H9 (cell line): ENCODE results near the gene MITF. TPM values are rescaled to one million over a fixed set of nuclear protein-coding genes. Genes with fewer than 3 reads are reported as not detected.

Source experiments
- DNase-seq: peaks from one replicate; pipeline ENCODE4 v3.0.0-alpha.2; 2017
- H2AFZ ChIP-seq: one replicate; pipeline ENCODE4 v1.6.1; 2013; ENCODE audit warnings: mild to moderate bottlenecking, low read length, control low read depth, moderate library complexity
- H2AK5ac ChIP-seq: 2 replicates; pipeline ENCODE4 v1.6.1; 2013; ENCODE audit warnings: low read length, control low read depth, mixed read lengths; ENCODE audit not compliant: insufficient read length
- H2BK120ac ChIP-seq: one replicate; pipeline ENCODE4 v1.6.1; 2013; ENCODE audit warnings: low read depth, mild to moderate bottlenecking, low read length, control low read depth, inconsistent platforms; ENCODE audit not compliant: poor library complexity, severe bottlenecking
- H2BK12ac ChIP-seq: 2 replicates; pipeline ENCODE4 v1.6.1; 2013; ENCODE audit warnings: low read length, control low read depth, mixed read lengths, low read depth; ENCODE audit not compliant: insufficient read length
- H2BK15ac ChIP-seq: 2 replicates; pipeline ENCODE4 v1.6.1; 2013; ENCODE audit warnings: low read depth, low read length, control low read depth
- H2BK20ac ChIP-seq: one replicate; pipeline ENCODE4 v1.6.1; 2013; ENCODE audit warnings: low read depth, mild to moderate bottlenecking, low read length, control low read depth, inconsistent platforms; ENCODE audit not compliant: poor library complexity, severe bottlenecking
- H2BK5ac ChIP-seq: 2 replicates; pipeline ENCODE4 v1.6.1; 2013; ENCODE audit warnings: low read length, control low read depth, mixed read lengths; ENCODE audit not compliant: insufficient read length
- H3K14ac ChIP-seq: 2 replicates; pipeline ENCODE4 v1.6.1; 2013; ENCODE audit warnings: low read length, control low read depth; ENCODE audit not compliant: insufficient read depth
- H3K18ac ChIP-seq: 2 replicates; pipeline ENCODE4 v1.6.1; 2013; ENCODE audit warnings: low read depth, mild to moderate bottlenecking, mixed read lengths, low read length, control low read depth; ENCODE audit not compliant: insufficient read length
- H3K23ac ChIP-seq: 2 replicates; pipeline ENCODE4 v1.6.1; 2013; ENCODE audit warnings: low read length, control low read depth, mixed read lengths, low read depth; ENCODE audit not compliant: insufficient read length
- H3K23me2 ChIP-seq: 2 replicates; pipeline ENCODE4 v1.6.1; 2013; ENCODE audit warnings: low read depth, mild to moderate bottlenecking, mixed read lengths, low read length, control low read depth; ENCODE audit not compliant: insufficient read length, poor library complexity, severe bottlenecking
- H3K27ac ChIP-seq: 2 replicates; pipeline ENCODE4 v1.5.1; 2013; ENCODE audit warnings: low read length, control low read depth, mixed read lengths, low read depth; ENCODE audit not compliant: insufficient read length
- H3K27me3 ChIP-seq: 2 replicates; pipeline ENCODE4 v1.6.1; 2013; ENCODE audit warnings: low read length, control low read depth, inconsistent platforms; ENCODE audit not compliant: insufficient read depth
- H3K4ac ChIP-seq: 2 replicates; pipeline ENCODE4 v1.6.1; 2013; ENCODE audit warnings: low read depth, mild to moderate bottlenecking, control low read depth, inconsistent platforms, low read length, moderate library complexity
- H3K4me1 ChIP-seq: 2 replicates; pipeline ENCODE4 v1.6.1; 2013; ENCODE audit warnings: low read length, control low read depth, inconsistent platforms; ENCODE audit not compliant: insufficient read depth
- H3K4me2 ChIP-seq: 2 replicates; pipeline ENCODE4 v1.6.1; 2013; ENCODE audit warnings: low read length, control low read depth, mixed read lengths; ENCODE audit not compliant: insufficient read length, insufficient read depth
- H3K56ac ChIP-seq: 2 replicates; pipeline ENCODE4 v1.6.1; 2013; ENCODE audit warnings: low read depth, mild to moderate bottlenecking, mixed read lengths, low read length, control low read depth; ENCODE audit not compliant: insufficient read length
- H3K79me1 ChIP-seq: 2 replicates; pipeline ENCODE4 v1.6.1; 2013; ENCODE audit warnings: low read depth, mild to moderate bottlenecking, moderate library complexity, low read length, control low read depth, inconsistent platforms; ENCODE audit not compliant: insufficient read depth, poor library complexity, severe bottlenecking
- H3K79me2 ChIP-seq: 2 replicates; pipeline ENCODE4 v1.6.1; 2013; ENCODE audit warnings: low read length, control low read depth, inconsistent platforms; ENCODE audit not compliant: insufficient read depth
- H3K9ac ChIP-seq: 2 replicates; pipeline ENCODE4 v1.6.1; 2013; ENCODE audit warnings: low read length, control low read depth, mixed read lengths; ENCODE audit not compliant: insufficient read length; ENCODE audit errors: extremely low read depth
- H3K9me3 ChIP-seq: one replicate; pipeline ENCODE4 v1.6.1; 2013; ENCODE audit warnings: low read depth, low read length, inconsistent platforms; ENCODE audit not compliant: control insufficient read depth
- H3T11ph ChIP-seq: one replicate; pipeline ENCODE4 v1.6.1; 2013; ENCODE audit warnings: mild to moderate bottlenecking, low read length, control low read depth, inconsistent platforms
- H4K20me1 ChIP-seq: one replicate; pipeline ENCODE4 v1.6.1; 2013; ENCODE audit not compliant: control insufficient read depth, insufficient read length, insufficient read depth
- H4K5ac ChIP-seq: 2 replicates; pipeline ENCODE4 v1.6.1; 2013; ENCODE audit warnings: low read depth, mild to moderate bottlenecking, mixed read lengths, low read length, control low read depth; ENCODE audit not compliant: insufficient read length
- H4K8ac ChIP-seq: replicated peaks from 2 replicates; pipeline ENCODE4 v1.6.1; 2013; ENCODE audit warnings: low read length, control low read depth, mixed read lengths, low read depth; ENCODE audit not compliant: insufficient read length
- H4K91ac ChIP-seq: 2 replicates; pipeline ENCODE4 v1.6.1; 2013; ENCODE audit warnings: low read depth, mild to moderate bottlenecking, moderate library complexity, mixed read lengths, low read length, control low read depth; ENCODE audit not compliant: insufficient read length
- H3K27ac Mint-ChIP-seq, 3 experiments: 2 replicates in 2 of 3; 3 replicates in 1 of 3; pipeline ENCODE4 v1.8.0; 2020 to 2021; ENCODE audit warnings: mixed read lengths in 3 of 3, mild to moderate bottlenecking in 1 of 3, moderate library complexity in 1 of 3
- H3K27me3 Mint-ChIP-seq: 2 replicates; pipeline ENCODE4 v1.8.0; 2021; ENCODE audit warnings: low read depth, mild to moderate bottlenecking, moderate library complexity, mixed read lengths
- H3K36me3 Mint-ChIP-seq, 3 experiments: 2 replicates in 2 of 3; 3 replicates in 1 of 3; pipeline ENCODE4 v1.8.0; 2020 to 2021; ENCODE audit warnings: low read depth in 3 of 3, mixed read lengths in 3 of 3; ENCODE audit not compliant: insufficient read depth in 1 of 3
- H3K4me1 Mint-ChIP-seq, 2 experiments: 2 replicates each; pipeline ENCODE4 v1.8.0; 2020; ENCODE audit warnings: mixed read lengths in 2 of 2
- H3K4me3 Mint-ChIP-seq, 2 experiments: 2 replicates in 1 of 2; 3 replicates in 1 of 2; pipeline ENCODE4 v1.8.0; 2020 to 2021; ENCODE audit warnings: mild to moderate bottlenecking in 2 of 2, mixed read lengths in 2 of 2, moderate library complexity in 1 of 2
- H3K9me3 Mint-ChIP-seq, 2 experiments: 2 replicates in 1 of 2; 3 replicates in 1 of 2; pipeline ENCODE4 v1.8.0; 2020; ENCODE audit warnings: mild to moderate bottlenecking in 2 of 2, mixed read lengths in 2 of 2, moderate library complexity in 1 of 2
- total RNA-seq: library from RNA; stranded (reverse); gene quantifications from 2 replicates; pipeline ENCODE4 v1.2.1, GENCODE V29; 2021
- TF ChIP-seq, protein P1 (sequence below): fragments of 200-600 bp; sonication (generic); conservative IDR thresholded peaks from 3 replicates; pipeline ENCODE4 v1.8.0; 2021; ENCODE audit warnings: antibody characterized with exemption, mild to moderate bottlenecking

Gene MITF
- total RNA-seq, 1 experiment from 2014 or later: 0.81 TPM

DNA sequence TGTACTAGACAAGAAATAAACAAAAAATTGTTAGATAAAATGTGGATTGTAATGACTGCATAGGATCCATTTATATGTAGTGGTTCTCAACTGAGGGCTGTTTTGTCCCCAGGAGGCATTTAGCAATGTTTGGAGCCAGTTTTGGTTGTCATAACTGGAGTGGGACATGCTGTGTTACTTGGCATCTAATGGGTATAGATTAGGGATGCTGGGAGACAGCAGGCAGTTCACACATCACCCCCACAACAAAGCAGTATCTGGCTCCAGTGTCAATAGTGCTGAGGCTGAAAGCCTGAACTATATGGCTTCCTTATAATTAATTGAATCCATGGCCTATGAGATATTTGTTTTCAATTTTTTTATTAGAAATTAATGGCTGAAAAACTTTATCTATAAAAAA, 188.3 kb downstream of the MITF start:
- DNase-seq: no peak
- H3K9ac ChIP-seq: no peak overlapping the region
- H3K4me1 ChIP-seq: no peaks in the 10 kb centered on the region
- no peak overlapping the region for H2BK5ac ChIP-seq
- no peaks in the 10 kb centered on the region for H3K9me3 ChIP-seq
- H3K4ac ChIP-seq: no peak overlapping the region
- no peak overlapping the region for H3K56ac ChIP-seq
- H3K23me2 ChIP-seq: no peaks in the 10 kb centered on the region
- no peak overlapping the region for H2BK120ac ChIP-seq
- H3T11ph ChIP-seq: no peak overlapping the region
- H4K8ac ChIP-seq: no peak overlapping the region
- H2BK12ac ChIP-seq: no peak overlapping the region
- Mint-ChIP-seq H3K36me3 (no peaks in the 10 kb centered on the region), H3K27ac (no peak overlapping the region), H3K9me3 (no peaks in the 10 kb centered on the region), H3K4me3 (no peak overlapping the region), H3K27me3 (peaks cover 4% of the 10 kb centered on the region; the same call in 1 of the 2 replicates), H3K4me1 (no peaks in the 10 kb centered on the region)
- no peak overlapping the region for H2BK15ac ChIP-seq
- H3K14ac ChIP-seq: no peak overlapping the region
- no peak overlapping the region for H4K5ac ChIP-seq
- no peak overlapping the region for H3K27ac ChIP-seq
- H3K23ac ChIP-seq: no peak overlapping the region
- no peak overlapping the region for H3K4me2 ChIP-seq
- no peak overlapping the region for H3K18ac ChIP-seq
- H2AFZ ChIP-seq: no peak overlapping the region
- TF ChIP-seq, protein P1, sequence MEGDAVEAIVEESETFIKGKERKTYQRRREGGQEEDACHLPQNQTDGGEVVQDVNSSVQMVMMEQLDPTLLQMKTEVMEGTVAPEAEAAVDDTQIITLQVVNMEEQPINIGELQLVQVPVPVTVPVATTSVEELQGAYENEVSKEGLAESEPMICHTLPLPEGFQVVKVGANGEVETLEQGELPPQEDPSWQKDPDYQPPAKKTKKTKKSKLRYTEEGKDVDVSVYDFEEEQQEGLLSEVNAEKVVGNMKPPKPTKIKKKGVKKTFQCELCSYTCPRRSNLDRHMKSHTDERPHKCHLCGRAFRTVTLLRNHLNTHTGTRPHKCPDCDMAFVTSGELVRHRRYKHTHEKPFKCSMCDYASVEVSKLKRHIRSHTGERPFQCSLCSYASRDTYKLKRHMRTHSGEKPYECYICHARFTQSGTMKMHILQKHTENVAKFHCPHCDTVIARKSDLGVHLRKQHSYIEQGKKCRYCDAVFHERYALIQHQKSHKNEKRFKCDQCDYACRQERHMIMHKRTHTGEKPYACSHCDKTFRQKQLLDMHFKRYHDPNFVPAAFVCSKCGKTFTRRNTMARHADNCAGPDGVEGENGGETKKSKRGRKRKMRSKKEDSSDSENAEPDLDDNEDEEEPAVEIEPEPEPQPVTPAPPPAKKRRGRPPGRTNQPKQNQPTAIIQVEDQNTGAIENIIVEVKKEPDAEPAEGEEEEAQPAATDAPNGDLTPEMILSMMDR: no peak
- H3K79me2 ChIP-seq: no peaks in the 10 kb centered on the region
- H2AK5ac ChIP-seq: no peak overlapping the region
- H4K20me1 ChIP-seq: no peaks in the 10 kb centered on the region
- no peaks in the 10 kb centered on the region for H3K27me3 ChIP-seq
- no peaks in the 10 kb centered on the region for H3K79me1 ChIP-seq
- H4K91ac ChIP-seq: no peak overlapping the region
- no peak overlapping the region for H2BK20ac ChIP-seq
